G401 (cell line): ENCODE data around the gene PKMYT1. TPM values are rescaled to one million over a fixed set of nuclear protein-coding genes. Genes with fewer than 3 reads are reported as not detected.

ENCODE experiments used
- DNase-seq: peaks from one replicate; pipeline ENCODE4 v3.0.0-alpha.2; 2015; ENCODE audit warnings: low spot score
- in situ Hi-C: cut with HindIII; loops from 2 replicates; pipeline ENCODE4 v1.10.0; 2016; ENCODE audit warnings: low sequenced_read_pairs, mixed read lengths
- total RNA-seq: library from RNA; depleted of rRNA; stranded (reverse); fragments of >200 nt; shearing (Covaris generic); gene quantifications from 2 replicates; pipeline ENCODE4 v1.2.3, GENCODE V29; 2014; rRNA removed

Gene PKMYT1
- total RNA-seq, 1 experiment from 2014 or later, result 19.0 TPM

DNA sequence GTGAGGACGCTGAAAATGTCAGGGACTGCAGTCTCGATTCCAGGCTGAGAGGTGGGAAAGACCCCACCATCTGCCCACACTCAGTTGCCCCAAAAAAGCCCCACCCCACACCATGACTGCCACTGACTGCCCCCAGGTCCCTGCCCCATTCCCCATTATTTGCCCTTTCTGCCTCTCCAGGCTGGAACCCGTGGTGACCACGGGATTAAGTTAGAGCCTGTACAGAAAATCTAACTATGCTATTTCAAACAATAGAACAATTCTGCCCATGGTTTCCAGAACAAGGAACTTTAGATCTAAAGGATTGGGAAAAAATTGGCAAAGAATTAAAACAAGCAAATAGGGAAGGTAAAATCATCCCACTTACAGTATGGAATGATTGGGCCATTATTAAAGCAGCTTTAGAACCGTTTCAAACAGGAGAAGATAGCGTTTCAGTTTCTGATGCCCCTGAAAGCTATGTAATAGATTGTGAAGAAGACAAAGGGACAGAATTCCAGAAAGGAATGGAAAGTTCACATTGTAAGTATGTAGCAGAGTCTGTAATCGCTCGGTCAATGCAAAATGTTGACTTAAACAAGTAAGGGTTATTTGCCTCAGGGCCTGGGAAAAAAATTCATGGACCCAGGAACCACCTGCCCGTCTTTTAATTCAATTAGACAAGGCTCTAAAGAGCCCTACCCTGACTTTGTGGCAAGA, 54.1 kb downstream of the PKMYT1 start:
- in situ Hi-C loops, result no loop called here

DNA sequence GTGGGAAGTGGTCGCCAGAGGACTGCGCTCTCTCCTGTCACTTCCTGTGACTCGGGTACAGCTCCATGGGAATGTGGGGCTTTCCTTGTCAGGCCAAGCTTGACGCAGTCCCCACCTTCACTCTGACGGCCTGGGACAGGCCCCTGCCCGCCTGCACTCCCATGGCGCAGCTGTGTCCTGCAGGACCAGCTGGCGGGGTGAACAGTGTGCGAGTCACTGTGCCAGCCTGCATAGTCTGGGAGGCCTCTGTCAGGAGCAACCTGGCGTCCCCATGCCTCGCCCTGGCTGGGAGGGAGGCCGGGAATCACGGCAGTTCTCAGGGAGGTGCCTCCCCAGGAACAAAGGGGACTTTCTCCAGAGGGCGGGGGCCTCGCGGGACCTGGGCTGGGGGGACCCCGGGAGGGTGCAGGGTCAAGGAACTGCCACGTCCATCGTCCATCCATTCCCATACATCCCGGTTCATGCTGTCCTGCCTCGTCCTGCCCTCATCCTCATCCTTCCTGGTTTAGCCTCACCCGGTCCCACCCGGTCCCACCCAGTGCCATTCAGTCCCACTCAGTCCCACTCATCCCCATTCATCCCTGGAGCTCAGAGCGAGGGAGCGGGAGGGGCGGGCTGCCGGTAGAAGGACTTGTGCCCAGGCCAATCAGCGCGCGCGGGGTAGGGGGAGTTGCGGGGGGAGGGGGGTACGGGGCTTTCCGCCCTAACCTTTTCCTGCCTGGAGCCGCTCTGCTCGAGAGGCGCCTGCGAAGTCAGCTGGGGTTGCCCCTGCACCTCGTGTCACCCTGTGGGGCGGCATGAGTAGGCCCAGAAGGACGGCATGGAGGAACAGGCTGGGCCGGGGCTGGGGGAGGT, 55.1 kb downstream of the PKMYT1 start:
- in situ Hi-C loops, result no loop called here
- no peak for DNase-seq

More for the DNA sequence above, 54.1 kb downstream of the PKMYT1 start:
- no peak for DNase-seq

DNA sequence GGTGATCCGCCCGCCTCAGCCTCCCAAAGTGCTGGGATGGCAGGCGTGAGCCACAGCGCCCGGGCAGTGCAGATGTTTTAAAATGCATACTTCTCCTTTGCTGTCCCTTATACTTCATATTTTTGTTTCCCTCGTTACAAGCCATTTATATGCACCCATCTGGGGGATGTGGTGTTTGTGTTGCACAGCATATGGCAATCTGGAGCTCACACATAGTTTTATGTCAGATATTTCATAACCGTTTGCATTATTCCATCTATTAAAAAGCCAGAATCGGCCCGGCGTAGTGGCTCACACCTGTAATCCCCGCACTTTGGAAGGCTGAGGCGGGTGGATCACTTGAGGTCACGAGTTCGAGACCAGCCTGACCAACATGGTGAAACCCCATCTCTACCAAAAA, 56.8 kb downstream of the PKMYT1 start:
- in situ Hi-C loops, result no loop called here
- no peak for DNase-seq

Other genes with a start within 250 kb of the PKMYT1 start
- gene SRRM2, start 227.8 kb downstream of the PKMYT1 start, total RNA-seq, result 23.0 and 44.7 TPM in 2 replicates
- 178 and 250 TPM in 2 replicates for gene ELOB, start 203.2 kb downstream of the PKMYT1 start, total RNA-seq
- 0.07 and 10.6 TPM in 2 replicates for gene PRSS33, start 192.9 kb downstream of the PKMYT1 start, total RNA-seq
- not detected in 2 replicates for gene PRSS41, start 182.0 kb downstream of the PKMYT1 start, total RNA-seq
- not detected in 2 replicates for gene PRSS21, start 163.2 kb downstream of the PKMYT1 start, total RNA-seq
- not detected in 2 replicates for gene ZG16B, start 150.1 kb downstream of the PKMYT1 start, total RNA-seq
- not detected in 2 replicates for gene PRSS22, start 122.3 kb downstream of the PKMYT1 start, total RNA-seq
- 91.6 and 137 TPM in 2 replicates for gene FLYWCH2, start 97.2 kb downstream of the PKMYT1 start, total RNA-seq
- gene FLYWCH1, start 68.5 kb downstream of the PKMYT1 start, total RNA-seq, result 51.8 and 52.7 TPM in 2 replicates
- 64.8 and 80.7 TPM in 2 replicates for gene KREMEN2, start 16.2 kb downstream of the PKMYT1 start, total RNA-seq
- gene PAQR4, start 11.1 kb downstream of the PKMYT1 start, total RNA-seq, result 29.0 and 43.4 TPM in 2 replicates
- not detected in 2 replicates for gene CLDN9, start 32.5 kb upstream of the PKMYT1 start, total RNA-seq
- gene CLDN6, start 37.7 kb upstream of the PKMYT1 start, total RNA-seq, result 1.7 and 2.7 TPM in 2 replicates
- 128 and 129 TPM in 2 replicates for gene TNFRSF12A, start 39.9 kb upstream of the PKMYT1 start, total RNA-seq
- 55.9 and 59.3 TPM in 2 replicates for gene HCFC1R1, start 43.5 kb upstream of the PKMYT1 start, total RNA-seq
- gene THOC6, start 43.6 kb upstream of the PKMYT1 start, total RNA-seq, result 106 and 120 TPM in 2 replicates
- gene BICDL2, start 56.5 kb upstream of the PKMYT1 start, total RNA-seq, result 1.1 and 1.2 TPM in 2 replicates
- gene MMP25, start 66.1 kb upstream of the PKMYT1 start, total RNA-seq, result 0.95 and 2.9 TPM in 2 replicates
- 17.4 and 22.8 TPM in 2 replicates for gene IL32, start 85.2 kb upstream of the PKMYT1 start, total RNA-seq
- 11.2 and 17.3 TPM in 2 replicates for gene ZSCAN10, start 118.8 kb upstream of the PKMYT1 start, total RNA-seq
- gene ZNF205, start 132.1 kb upstream of the PKMYT1 start, total RNA-seq, result 21.3 and 27.6 TPM in 2 replicates
- 0.31 and 0.61 TPM in 2 replicates for gene ZNF213, start 154.6 kb upstream of the PKMYT1 start, total RNA-seq
- gene OR1F1, start 207.8 kb upstream of the PKMYT1 start, total RNA-seq, result not detected in 2 replicates